CD4-positive, alpha-beta T cell treated with Interleukin-15 for 1 hour (primary cell): ENCODE data around the gene QPCTL.

Source experiments
- DNase-seq: peaks from one replicate; pipeline ENCODE4 v3.0.0-alpha.2; 2020

QPCTL gene

GRCh38 chr19:45692187-45693105 lies at the start of gene QPCTL:
TSS of gene QPCTL (plus strand) at chr19:45692666. CDS start at chr19:45692704, 38 bp downstream.
- peak; percentile 99 for DNase-seq

- DNase-seq = peak; percentile 89
Observed at GRCh38 chr19:45643024-45643926, 49.2 kb upstream of the QPCTL start.

GRCh38 chr19:45643927-45644771 lies 48.3 kb upstream of the QPCTL start:
- DNase-seq = no peak

GRCh38 chr19:45645068-45645630 lies 47.3 kb upstream of the QPCTL start:
- no peak for DNase-seq

- DNase-seq = peak; percentile 83
Observed at GRCh38 chr19:45645631-45646344, 46.7 kb upstream of the QPCTL start.

GRCh38 chr19:45646345-45646698 lies 46.1 kb upstream of the QPCTL start:
- no peak for DNase-seq

- no peak for DNase-seq
Observed at GRCh38 chr19:45650722-45651121, 41.7 kb upstream of the QPCTL start.

GRCh38 chr19:45653634-45654033 lies 38.8 kb upstream of the QPCTL start:
- no peak for DNase-seq

GRCh38 chr19:45655073-45655472 lies 37.4 kb upstream of the QPCTL start:
- no peak for DNase-seq

GRCh38 chr19:45657520-45658167 lies 34.8 kb upstream of the QPCTL start:
- no peak for DNase-seq

GRCh38 chr19:45659096-45659729 lies 33.3 kb upstream of the QPCTL start:
- DNase-seq = no peak

- no peak for DNase-seq
Observed at GRCh38 chr19:45660636-45661035, 31.8 kb upstream of the QPCTL start.

- DNase-seq = no peak
Observed at GRCh38 chr19:45663800-45664199, 28.7 kb upstream of the QPCTL start.

GRCh38 chr19:45664575-45664974 lies 27.9 kb upstream of the QPCTL start:
- no peak for DNase-seq

- peak; percentile 60 for DNase-seq
Observed at GRCh38 chr19:45667620-45668341, 24.7 kb upstream of the QPCTL start, which contains the start of gene GIPR. TSS of gene GIPR (plus strand) at chr19:45668221. CDS start at chr19:45669521, 1,300 bp downstream.

GRCh38 chr19:45668342-45668871 lies 24.1 kb upstream of the QPCTL start:
- no peak for DNase-seq

- peak; percentile 63 for DNase-seq
Observed at GRCh38 chr19:45670670-45671453, 21.6 kb upstream of the QPCTL start.

GRCh38 chr19:45674946-45675345 lies 17.5 kb upstream of the QPCTL start:
- DNase-seq = no peak

GRCh38 chr19:45676851-45677263 lies 15.6 kb upstream of the QPCTL start:
- DNase-seq = peak; percentile 34
